ENCODE data around the gene BMP5. TPM values are rescaled to one million over a fixed set of nuclear protein-coding genes. Genes with fewer than 3 reads are reported as not detected.

BMP5 gene
- 0.04 TPM in 1 of 5 replicates, not detected in the others for total RNA-seq (2022; extraction: Qiagen RNA extraction)

GRCh38 chr6:55875400-55875799, at the start of gene BMP5:
Gene BMP5 (minus strand): TSS chr6:55875590. CDS start chr6:55874865, 725 bp downstream.

